Large intestine (tissue), 3 donors: ENCODE results near the gene NAA20. TPM values are rescaled to one million over a fixed set of nuclear protein-coding genes. Genes with fewer than 3 reads are reported as not detected.
A peak's percentile ranks its signal among the peaks of the same experiment; 100 is the strongest.

Experiments
- DNase-seq, 2 donors: peaks; one replicate each; pipeline versions ENCODE4 v3.0.0 to v3.0.0-alpha.2; 2013
- H3K27ac ChIP-seq: one replicate; pipeline ENCODE4 v1.5.1; 2013; ENCODE audit warnings: low read length
- H3K27me3 ChIP-seq: 2 replicates; pipeline ENCODE4 v1.6.1; 2013; ENCODE audit warnings: low read length; ENCODE audit not compliant: control insufficient read depth, insufficient read depth
- H3K36me3 ChIP-seq: 2 replicates; pipeline ENCODE4 v1.6.1; 2013; ENCODE audit warnings: low read length; ENCODE audit not compliant: control insufficient read depth, insufficient read depth
- H3K4me1 ChIP-seq: one replicate; pipeline ENCODE4 v1.6.1; 2013; ENCODE audit warnings: low read length; ENCODE audit not compliant: control insufficient read depth, insufficient read depth
- H3K4me3 ChIP-seq: one replicate; pipeline ENCODE4 v1.5.1; 2013; ENCODE audit warnings: low read length
- H3K9me3 ChIP-seq: one replicate; pipeline ENCODE4 v1.6.1; 2013; ENCODE audit warnings: mild to moderate bottlenecking, low read depth, low read length, moderate library complexity; ENCODE audit not compliant: control insufficient read depth
- WGBS: methylation state at CpG from one replicate; pipeline ENCODE4 v1.1.5; 2013; ENCODE audit warnings: low lambda C conversion rate; ENCODE audit not compliant: insufficient coverage; 5-methylcytosine and 5-hydroxymethylcytosine counted together
- polyA plus RNA-seq: library from polyadenylated mRNA; unstranded; fragments of 120-200 nt; gene quantifications from one replicate; pipeline ENCODE4 v1.2.1, GENCODE V29; 2013

Gene NAA20
- polyA plus RNA-seq, 1 donor, result 61.5 TPM

GRCh38 chr20:20036756-20037155 is 19.6 kb downstream of the NAA20 start:
- DNase-seq, result no peak
- no peaks in the 10 kb centered on the region for H3K9me3 ChIP-seq
- no peaks in the 10 kb centered on the region for H3K27me3 ChIP-seq
- no peaks in the 10 kb centered on the region for H3K4me1 ChIP-seq
- peaks cover 87% of the 10 kb centered on the region for H3K36me3 ChIP-seq
- no peak overlapping the region for H3K4me3 ChIP-seq
- no CpG with 5 or more reads among the region's 3 CpGs for WGBS
- H3K27ac ChIP-seq, result no peak overlapping the region

GRCh38 chr20:20037960-20038359 is 20.8 kb downstream of the NAA20 start:
- H3K36me3 ChIP-seq, result peaks cover 88% of the 10 kb centered on the region
- H3K27ac ChIP-seq, result no peak overlapping the region
- no peak for DNase-seq
- H3K4me3 ChIP-seq, result no peak overlapping the region
- no peaks in the 10 kb centered on the region for H3K27me3 ChIP-seq
- H3K9me3 ChIP-seq, result no peaks in the 10 kb centered on the region
- no CpG with 5 or more reads among the region's 5 CpGs for WGBS
- H3K4me1 ChIP-seq, result no peaks in the 10 kb centered on the region

GRCh38 chr20:20038586-20038985 is 21.4 kb downstream of the NAA20 start:
- Histone ChIP-seq H3K9me3 (no peaks in the 10 kb centered on the region), H3K36me3 (peaks cover 91% of the 10 kb centered on the region), H3K27me3 (no peaks in the 10 kb centered on the region), H3K4me1 (no peaks in the 10 kb centered on the region), H3K4me3 (no peak overlapping the region), H3K27ac (no peak overlapping the region)
- DNase-seq, result no peak
- no CpG with 5 or more reads among the region's 6 CpGs for WGBS

DNA sequence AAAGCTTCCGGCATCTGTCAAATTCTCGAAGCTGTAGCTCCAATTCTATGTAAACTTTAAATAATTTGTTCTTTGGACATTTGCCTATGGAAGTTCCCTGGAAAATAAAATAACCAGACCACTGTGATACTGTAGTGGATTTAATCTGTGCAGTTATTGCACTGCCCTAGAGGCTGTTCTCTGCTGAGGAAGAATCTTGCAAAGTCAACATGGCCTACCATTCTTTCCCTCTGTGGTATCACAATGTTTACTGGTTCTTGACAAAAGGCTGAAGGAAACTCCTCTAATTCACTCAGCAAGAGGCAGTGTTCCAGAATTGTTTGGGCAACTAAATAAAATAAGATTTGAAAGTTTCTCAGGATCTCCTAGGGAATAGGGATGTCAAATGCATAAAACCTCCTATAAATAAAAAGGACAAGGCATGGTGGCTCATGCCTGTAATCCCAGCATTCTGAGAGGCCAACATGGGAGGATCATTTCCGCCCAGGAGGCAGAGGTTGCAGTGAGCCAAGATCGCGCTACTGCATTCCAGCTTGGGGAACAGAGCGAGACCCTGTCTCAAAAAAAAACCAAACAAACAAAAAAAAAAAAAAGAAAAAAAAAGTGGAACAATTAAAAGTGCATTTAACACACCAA is 22.7 kb downstream of the NAA20 start:
- no peaks in the 10 kb centered on the region for H3K4me1 ChIP-seq
- no peak overlapping the region for H3K4me3 ChIP-seq
- DNase-seq, result no peak
- 100% methylated on average over 1 of the region's 6 CpGs for WGBS
- H3K27me3 ChIP-seq, result no peaks in the 10 kb centered on the region
- H3K36me3 ChIP-seq, result peaks cover 96% of the 10 kb centered on the region
- H3K27ac ChIP-seq, result no peak overlapping the region
- H3K9me3 ChIP-seq, result no peaks in the 10 kb centered on the region

DNA sequence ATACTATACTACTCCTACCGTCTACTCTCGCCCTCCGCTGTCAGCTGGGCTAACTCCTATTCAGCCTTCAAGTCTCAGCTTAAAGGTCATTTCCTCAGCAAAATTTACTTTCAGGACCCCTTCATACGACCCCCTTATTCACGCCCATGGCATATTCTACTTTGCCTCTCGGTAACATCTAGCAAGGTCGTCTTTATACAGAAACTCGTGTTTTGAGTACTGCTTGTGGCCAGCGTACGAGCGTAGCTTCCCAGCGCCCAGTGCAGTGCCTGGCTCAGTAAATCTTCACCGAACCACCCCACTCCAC is 34.6 kb downstream of the NAA20 start:
- no peaks in the 10 kb centered on the region for H3K9me3 ChIP-seq
- peak overlapping the region; percentile 90 for H3K27ac ChIP-seq
- H3K4me3 ChIP-seq, result peak overlapping the region; percentile 76
- no peaks in the 10 kb centered on the region for H3K27me3 ChIP-seq
- H3K4me1 ChIP-seq, result peaks cover 7% of the 10 kb centered on the region
- H3K36me3 ChIP-seq, result peaks cover 30% of the 10 kb centered on the region
- no CpG with 5 or more reads among the region's 13 CpGs for WGBS
- DNase-seq, result no peak

GRCh38 chr20:20052074-20052970 is 35.2 kb downstream of the NAA20 start, which contains the start of the genes CFAP61 and CRNKL1:
TSS of gene CFAP61 (plus strand) at chr20:20052532. CDS start at chr20:20056654, 4,122 bp downstream.
TSS of gene CRNKL1 (minus strand) at chr20:20052466. CDS start at chr20:20052342, 124 bp downstream.
- Histone ChIP-seq H3K9me3 (no peaks in the 10 kb centered on the region), H3K27ac (peak within 1 kb of the TSS; percentile 90), H3K4me1 (peaks cover 7% of the 10 kb centered on the region), H3K27me3 (no peaks in the 10 kb centered on the region), H3K4me3 (peak within 1 kb of the TSS; percentile 76), H3K36me3 (peaks cover 25% of the 10 kb centered on the region)
- DNase-seq, result peak; percentile 98 to 99
- WGBS, result 0% methylated on average over 1 of the region's 67 CpGs

DNA sequence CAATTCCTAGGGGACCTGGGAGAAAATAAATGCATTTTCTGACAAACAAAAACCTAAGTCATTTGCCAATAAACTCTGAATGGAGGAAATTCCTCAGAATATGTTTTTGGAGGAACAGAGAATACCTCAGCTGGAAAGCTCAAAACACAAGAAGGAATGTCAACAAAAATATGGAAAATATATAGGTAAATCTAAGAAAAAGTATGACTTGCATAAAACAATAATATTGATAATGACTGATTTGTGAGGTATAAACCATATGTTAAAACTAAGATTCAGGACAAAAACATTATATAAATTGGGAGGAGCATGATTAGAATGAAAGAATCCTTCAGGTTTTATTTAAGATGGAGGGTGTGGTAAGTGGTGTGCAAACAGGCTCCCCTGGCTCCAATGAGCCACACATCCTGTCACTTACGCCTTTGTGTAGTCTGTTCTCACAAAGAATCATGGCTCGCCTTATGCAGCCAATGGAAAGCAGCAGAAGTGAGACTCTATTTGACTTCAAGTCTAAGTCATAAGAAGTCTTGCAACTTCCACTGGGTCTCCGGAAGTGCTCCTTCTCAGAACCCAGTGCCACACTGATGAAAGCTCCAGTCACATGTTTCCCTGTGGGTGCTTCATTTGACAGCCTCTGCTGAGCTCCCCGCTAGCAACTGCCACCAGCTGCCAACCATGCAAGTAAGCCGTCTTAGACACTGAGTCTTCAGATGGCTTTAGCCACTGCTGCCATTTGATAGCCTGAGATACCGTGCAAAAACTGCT is 43.3 kb downstream of the NAA20 start:
- Histone ChIP-seq H3K9me3 (no peaks in the 10 kb centered on the region), H3K4me1 (no peaks in the 10 kb centered on the region), H3K27ac (no peak overlapping the region), H3K27me3 (no peaks in the 10 kb centered on the region), H3K36me3 (no peaks in the 10 kb centered on the region), H3K4me3 (no peak overlapping the region)
- DNase-seq, result no peak
- WGBS, result no CpG with 5 or more reads among the region's 6 CpGs

- Histone ChIP-seq H3K27me3 (no peaks in the 10 kb centered on the region), H3K9me3 (no peaks in the 10 kb centered on the region), H3K27ac (no peak overlapping the region), H3K36me3 (no peaks in the 10 kb centered on the region), H3K4me3 (no peak overlapping the region), H3K4me1 (no peaks in the 10 kb centered on the region)
- 75% methylated on average over 4 of the region's 12 CpGs for WGBS
- no peak for DNase-seq
These were observed 47.0 kb downstream of the NAA20 start for GRCh38 chr20:20063941-20064702.

- no peak overlapping the region for H3K27ac ChIP-seq
- WGBS, result 100% methylated on average over 1 of the region's 1 CpG
- no peaks in the 10 kb centered on the region for H3K9me3 ChIP-seq
These were observed 48.2 kb downstream of the NAA20 start for GRCh38 chr20:20065361-20065760.

More at GRCh38 chr20:20065361-20065760, 48.2 kb downstream of the NAA20 start:
- no peaks in the 10 kb centered on the region for H3K27me3 ChIP-seq
- H3K4me3 ChIP-seq, result no peak overlapping the region
- no peak for DNase-seq
- no peaks in the 10 kb centered on the region for H3K36me3 ChIP-seq
- H3K4me1 ChIP-seq, result no peaks in the 10 kb centered on the region
